Caco-2 (cell line): ENCODE results near the gene TM4SF18. TPM values are rescaled to one million over a fixed set of nuclear protein-coding genes. Genes with fewer than 3 reads are reported as not detected.
A peak's percentile ranks its signal among the peaks of the same experiment; 100 is the strongest.

Experiments used
- BruUV-seq: library from RNA; stranded (reverse); fragments of 400-500 nt; replicated peaks from 2 replicates; lab custom pipeline; 2021; lab: Mats Ljungman, UMichigan
- CTCF ChIA-PET: fragments of 300-600 bp; sonication (Branson Sonifier 250); formaldehyde crosslinking; loops from one replicate; lab custom pipeline; 2022; ENCODE audit warnings: antibody characterized with exemption; lab: Charles Lee
- POLR2A ChIA-PET: fragments of 300-600 bp; sonication (Branson Sonifier 250); formaldehyde crosslinking; loops from one replicate; lab custom pipeline; 2022; ENCODE audit warnings: antibody characterized with exemption; lab: Charles Lee
- DNase-seq, 2 experiments: peaks; one replicate each; pipeline versions ENCODE4 v3.0.0 to v3.0.0-alpha.2; 2020 to 2022
- H3K27me3 ChIP-seq: replicated peaks from 2 replicates; pipeline ENCODE4 v1.6.0; 2011; ENCODE audit warnings: low read length; ENCODE audit not compliant: control insufficient read depth, insufficient read depth
- H3K36me3 ChIP-seq: 2 replicates; pipeline ENCODE4 v1.5.1; 2011; ENCODE audit warnings: low read length; ENCODE audit not compliant: control insufficient read depth, insufficient read depth
- H3K4me1 ChIP-seq: fragments of 250-450 bp; sonication (Bioruptor Pico); 2 replicates; pipeline ENCODE4 v1.5.1; 2020; ENCODE audit warnings: mild to moderate bottlenecking
- H3K4me3 ChIP-seq: 2 replicates; pipeline ENCODE4 v1.5.1; 2011; ENCODE audit warnings: low read depth, mild to moderate bottlenecking, control low read depth, low read length
- H3K9me3 ChIP-seq: fragments of 250-450 bp; sonication (Bioruptor Pico); 2 replicates; pipeline ENCODE4 v1.5.1; 2020; ENCODE audit warnings: mild to moderate bottlenecking, moderate library complexity
- H3K27ac Mint-ChIP-seq: one replicate; pipeline ENCODE4 v1.8.0; 2022; ENCODE audit warnings: mixed read lengths; ENCODE audit not compliant: unreplicated experiment
- H3K27me3 Mint-ChIP-seq: one replicate; pipeline ENCODE4 v1.8.0; 2022; ENCODE audit warnings: mixed read lengths; ENCODE audit not compliant: insufficient read depth, unreplicated experiment
- H3K36me3 Mint-ChIP-seq: one replicate; pipeline ENCODE4 v1.8.0; 2022; ENCODE audit warnings: mild to moderate bottlenecking, mixed read lengths; ENCODE audit not compliant: insufficient read depth, unreplicated experiment
- H3K4me1 Mint-ChIP-seq: one replicate; pipeline ENCODE4 v1.8.0; 2022; ENCODE audit warnings: low read depth, mixed read lengths; ENCODE audit not compliant: unreplicated experiment
- H3K4me3 Mint-ChIP-seq: one replicate; pipeline ENCODE4 v1.8.0; 2022; ENCODE audit warnings: mild to moderate bottlenecking, moderate library complexity, mixed read lengths; ENCODE audit not compliant: unreplicated experiment
- H3K9me3 Mint-ChIP-seq: one replicate; pipeline ENCODE4 v1.8.0; 2022; ENCODE audit warnings: mixed read lengths; ENCODE audit not compliant: unreplicated experiment
- intact Hi-C: fragments of 100-400 bp; cut with micrococcal nuclease; formaldehyde crosslinking; loops from one replicate; pipeline ENCODE4 v1.10.0; 2022; ENCODE audit not compliant: unreplicated experiment
- total RNA-seq: library from RNA; stranded (reverse); gene quantifications from 2 replicates; pipeline ENCODE4 v1.2.3, GENCODE V29; 2022
- TF ChIP-seq, protein P1 (sequence below), 2 experiments: fragments of 200-600 bp in 1 of 2; IDR thresholded peaks; 1 replicate in 1 of 2; 2 replicates in 1 of 2; pipeline versions ENCODE4 v1.5.1 to v1.8.0; 2011 to 2022; ENCODE audit warnings: antibody characterized with exemption in 1 of 2, control low read depth in 1 of 2, inconsistent platforms in 1 of 2, low read depth in 1 of 2, low read length in 1 of 2, mild to moderate bottlenecking in 1 of 2, moderate library complexity in 1 of 2; ENCODE audit not compliant: insufficient read depth in 1 of 2, severe bottlenecking in 1 of 2, unreplicated experiment in 1 of 2

Gene TM4SF18
- total RNA-seq, 1 experiment from 2014 or later: not detected

DNA sequence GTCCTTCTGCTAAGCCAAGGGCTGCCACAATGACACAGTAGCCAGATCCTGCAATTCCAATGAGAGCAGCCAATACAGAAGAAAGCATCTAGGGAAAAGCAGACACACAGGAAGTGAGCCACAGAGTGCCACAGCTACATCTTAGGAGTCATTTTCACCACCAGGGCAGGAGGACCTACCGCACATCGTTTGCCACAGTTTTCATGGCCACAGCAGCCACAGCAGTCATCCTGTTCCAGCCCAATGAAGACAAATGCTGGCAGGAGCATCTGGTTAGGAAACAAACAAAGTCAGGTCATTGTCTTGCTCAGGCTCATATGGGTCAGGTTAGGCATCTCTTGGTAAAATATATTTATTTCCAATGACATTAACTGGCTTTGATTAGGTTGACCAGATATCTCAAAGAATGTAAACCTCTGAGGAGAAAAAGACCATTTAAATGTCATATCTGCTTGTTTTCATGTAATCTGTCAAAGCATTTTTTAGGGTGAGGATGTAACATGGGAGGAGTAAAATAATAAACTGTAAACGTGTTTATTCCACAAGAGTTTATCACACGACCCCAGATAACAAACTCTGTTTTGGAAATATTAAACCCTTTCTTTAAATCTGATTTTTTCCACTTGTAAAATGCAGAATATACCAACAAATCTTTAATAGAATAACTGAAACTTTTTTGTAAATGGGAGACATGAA is 42.2 kb upstream of the TM4SF18 start:
- Mint-ChIP-seq H3K27ac (no peak overlapping the region), H3K36me3 (peaks cover 77% of the 10 kb centered on the region), H3K27me3 (no peaks in the 10 kb centered on the region), H3K4me1 (peaks cover 35% of the 10 kb centered on the region), H3K4me3 (peak overlapping the region; percentile 58), H3K9me3 (no peaks in the 10 kb centered on the region)
- H3K4me3 ChIP-seq: peak overlapping the region; percentile 14; the same call in 1 of the 2 replicates
- intact Hi-C loops: no loop called here
- ChIA-PET CTCF (no interaction called here), POLR2A (no interaction called here)
- no peaks in the 10 kb centered on the region for H3K27me3 ChIP-seq
- TF ChIP-seq, protein P1, sequence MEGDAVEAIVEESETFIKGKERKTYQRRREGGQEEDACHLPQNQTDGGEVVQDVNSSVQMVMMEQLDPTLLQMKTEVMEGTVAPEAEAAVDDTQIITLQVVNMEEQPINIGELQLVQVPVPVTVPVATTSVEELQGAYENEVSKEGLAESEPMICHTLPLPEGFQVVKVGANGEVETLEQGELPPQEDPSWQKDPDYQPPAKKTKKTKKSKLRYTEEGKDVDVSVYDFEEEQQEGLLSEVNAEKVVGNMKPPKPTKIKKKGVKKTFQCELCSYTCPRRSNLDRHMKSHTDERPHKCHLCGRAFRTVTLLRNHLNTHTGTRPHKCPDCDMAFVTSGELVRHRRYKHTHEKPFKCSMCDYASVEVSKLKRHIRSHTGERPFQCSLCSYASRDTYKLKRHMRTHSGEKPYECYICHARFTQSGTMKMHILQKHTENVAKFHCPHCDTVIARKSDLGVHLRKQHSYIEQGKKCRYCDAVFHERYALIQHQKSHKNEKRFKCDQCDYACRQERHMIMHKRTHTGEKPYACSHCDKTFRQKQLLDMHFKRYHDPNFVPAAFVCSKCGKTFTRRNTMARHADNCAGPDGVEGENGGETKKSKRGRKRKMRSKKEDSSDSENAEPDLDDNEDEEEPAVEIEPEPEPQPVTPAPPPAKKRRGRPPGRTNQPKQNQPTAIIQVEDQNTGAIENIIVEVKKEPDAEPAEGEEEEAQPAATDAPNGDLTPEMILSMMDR (IDR thresholded peaks at IDR 0.05; ENCODE audit: insufficient read depth in 1 of 2, low read depth in 1 of 2, low read length in 1 of 2, severe bottlenecking in 1 of 2, unreplicated experiment in 1 of 2): no peak
- peaks cover 2% of the 10 kb centered on the region; the same call in 1 of the 2 replicates for H3K36me3 ChIP-seq
- BruUV-seq: no TSS peak
- H3K4me1 ChIP-seq: peaks cover 55% of the 10 kb centered on the region
- H3K9me3 ChIP-seq: no peaks in the 10 kb centered on the region
- no peak for DNase-seq

DNA sequence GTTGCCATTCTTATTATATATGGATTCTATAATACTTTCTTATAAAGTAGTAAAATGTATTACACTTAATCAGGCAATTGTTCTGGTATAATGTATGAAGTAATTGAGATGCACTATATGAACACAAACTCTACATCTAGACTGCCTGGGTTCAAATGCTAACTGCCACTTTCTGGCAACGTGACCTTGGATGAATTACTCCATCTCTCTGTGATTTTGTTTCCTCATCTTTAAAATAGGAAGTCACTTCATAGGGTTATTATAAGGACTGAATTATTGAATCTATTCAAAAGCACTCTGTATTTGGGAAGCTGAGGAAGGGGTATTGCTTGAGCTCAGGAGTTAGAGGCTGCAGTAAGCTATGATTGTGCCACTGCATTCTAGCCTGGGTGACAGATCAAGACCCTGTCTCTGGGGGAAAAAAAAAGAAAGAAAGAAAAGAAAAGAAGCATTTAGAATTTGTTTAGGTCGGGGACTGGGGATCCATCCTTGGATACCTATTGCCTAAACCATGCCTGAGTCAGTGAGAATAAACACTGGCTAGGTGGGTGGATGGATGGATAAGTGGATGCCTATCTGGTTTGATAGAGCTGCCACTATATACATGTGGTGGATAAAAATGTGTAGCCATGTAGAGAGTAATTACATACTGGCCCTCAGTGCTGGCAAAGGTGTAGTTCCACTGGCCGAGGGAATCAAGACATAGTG is 41.5 kb upstream of the TM4SF18 start:
- Mint-ChIP-seq H3K27me3 (no peaks in the 10 kb centered on the region), H3K36me3 (peaks cover 84% of the 10 kb centered on the region), H3K4me1 (peaks cover 36% of the 10 kb centered on the region), H3K4me3 (peak overlapping the region; percentile 58), H3K9me3 (no peaks in the 10 kb centered on the region), H3K27ac (no peak overlapping the region)
- TF ChIP-seq, protein P1 (IDR thresholded peaks at IDR 0.05; ENCODE audit: insufficient read depth in 1 of 2, low read depth in 1 of 2, low read length in 1 of 2, severe bottlenecking in 1 of 2, unreplicated experiment in 1 of 2): no peak
- ChIA-PET POLR2A (no interaction called here), CTCF (no interaction called here)
- no peak overlapping the region for H3K4me3 ChIP-seq
- no peak for DNase-seq
- peaks cover 62% of the 10 kb centered on the region for H3K4me1 ChIP-seq
- intact Hi-C loops: no loop called here
- no peaks in the 10 kb centered on the region for H3K27me3 ChIP-seq
- peaks cover 2% of the 10 kb centered on the region; the same call in 1 of the 2 replicates for H3K36me3 ChIP-seq
- BruUV-seq: TSS peak; percentile 0
- no peaks in the 10 kb centered on the region for H3K9me3 ChIP-seq

DNA sequence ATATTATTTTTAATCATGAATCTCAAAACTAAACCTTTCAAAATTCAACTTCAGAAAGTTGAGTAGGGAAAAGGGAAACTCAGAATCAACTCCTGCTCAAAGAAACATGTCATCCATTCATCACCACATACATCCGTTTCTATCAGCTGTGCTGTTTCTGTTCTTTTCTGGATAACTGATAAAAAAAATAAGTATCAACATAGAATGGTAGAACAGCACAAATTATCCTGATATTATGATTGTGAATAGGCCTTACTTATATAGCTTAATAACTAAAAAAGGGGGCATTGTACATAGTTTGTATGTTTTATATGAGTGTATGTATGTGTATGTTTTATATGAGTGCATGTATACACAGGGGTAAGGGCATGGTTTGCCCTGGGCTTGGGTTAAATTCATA is 41.0 kb upstream of the TM4SF18 start:
- Histone ChIP-seq H3K9me3 (no peaks in the 10 kb centered on the region), H3K27me3 (no peaks in the 10 kb centered on the region), H3K4me1 (peaks cover 65% of the 10 kb centered on the region), H3K4me3 (no peak overlapping the region), H3K36me3 (peaks cover 2% of the 10 kb centered on the region; the same call in 1 of the 2 replicates)
- CTCF ChIA-PET: no interaction called here
- no peak overlapping the region for H3K27ac Mint-ChIP-seq
- POLR2A ChIA-PET: no interaction called here
- peaks cover 88% of the 10 kb centered on the region for H3K36me3 Mint-ChIP-seq
- no peak for DNase-seq
- no peak overlapping the region for H3K4me3 Mint-ChIP-seq
- BruUV-seq: no TSS peak
- intact Hi-C loops: no loop called here
- peaks cover 38% of the 10 kb centered on the region for H3K4me1 Mint-ChIP-seq
- no peaks in the 10 kb centered on the region for H3K27me3 Mint-ChIP-seq
- TF ChIP-seq, protein P1 (IDR thresholded peaks at IDR 0.05; ENCODE audit: insufficient read depth in 1 of 2, low read depth in 1 of 2, low read length in 1 of 2, severe bottlenecking in 1 of 2, unreplicated experiment in 1 of 2): no peak
- no peaks in the 10 kb centered on the region for H3K9me3 Mint-ChIP-seq
